BLaER1 treated with 17β-estradiol and CSF1 and Interleukin-3, amounts not matched to agents 10 nM and 100 nM (cell line): ENCODE measurements around the gene SEMA5A.

Experiments used
- H3K27ac ChIP-seq, 11 experiments: shearing (Covaris generic); formaldehyde crosslinking; 2 replicates each; pipeline ENCODE4 v1.8.1; 2022
- H3K27me3 ChIP-seq, 11 experiments: shearing (Covaris generic); formaldehyde crosslinking; 2 replicates each; pipeline ENCODE4 v1.8.1; 2022
- H3K36me3 ChIP-seq, 11 experiments: shearing (Covaris generic); formaldehyde crosslinking; 2 replicates each; pipeline ENCODE4 v1.8.1; 2022
- H3K4me1 ChIP-seq, 10 experiments: shearing (Covaris generic); formaldehyde crosslinking; 2 replicates each; pipeline ENCODE4 v1.8.1; 2022
- H3K4me2 ChIP-seq, 11 experiments: shearing (Covaris generic); formaldehyde crosslinking; 2 replicates each; pipeline ENCODE4 v1.8.1; 2022
- H3K4me3 ChIP-seq, 10 experiments: shearing (Covaris generic); formaldehyde crosslinking; 2 replicates each; pipeline ENCODE4 v1.8.1; 2022
- H3K9ac ChIP-seq, 11 experiments: shearing (Covaris generic); formaldehyde crosslinking; 2 replicates each; pipeline ENCODE4 v1.8.1; 2022
- H3K9me3 ChIP-seq, 11 experiments: shearing (Covaris generic); formaldehyde crosslinking; replicated peaks in 1 of 11; 2 replicates each; pipeline ENCODE4 v1.8.1; 2022
- H4K20me1 ChIP-seq, 11 experiments: shearing (Covaris generic); formaldehyde crosslinking; 2 replicates each; pipeline ENCODE4 v1.8.1; 2022
- Cebpa-rat ChIP-seq, 11 experiments: shearing (Covaris generic); IDR thresholded peaks; 2 replicates each; pipeline ENCODE4 v1.8.1; 2022

The SEMA5A gene

GRCh38 chr5:9332026-9332425 is 213.8 kb downstream of the SEMA5A start:
- Histone ChIP-seq H3K9ac (no peak overlapping the region), H3K4me2 (no peak overlapping the region), H3K27me3 (no peaks in the 10 kb centered on the region), H3K4me3 (no peak overlapping the region), H3K9me3 (no peaks in the 10 kb centered on the region), H4K20me1 (0 out of 22 replicates have a peak, but pooled peaks cover 0 to 4% (median 0%) of the 10 kb centered on the region in 11 experiments), H3K27ac (no peak overlapping the region), H3K36me3 (no peaks in the 10 kb centered on the region), H3K4me1 (no peaks in the 10 kb centered on the region)
- no peak for TF ChIP-seq Cebpa-rat (IDR thresholded peaks at IDR 0.05)

GRCh38 chr5:9331372-9331771 is 214.5 kb downstream of the SEMA5A start:
- Histone ChIP-seq H3K4me3 (no peak overlapping the region), H3K9ac (no peak overlapping the region), H3K4me1 (no peaks in the 10 kb centered on the region), H3K27me3 (no peaks in the 10 kb centered on the region), H3K27ac (no peak overlapping the region), H4K20me1 (0 out of 22 replicates have a peak, but pooled peaks cover 0 to 4% (median 0%) of the 10 kb centered on the region in 11 experiments), H3K4me2 (no peak overlapping the region), H3K9me3 (no peaks in the 10 kb centered on the region), H3K36me3 (no peaks in the 10 kb centered on the region)
- TF ChIP-seq Cebpa-rat (IDR thresholded peaks at IDR 0.05): no peak

GRCh38 chr5:9329125-9329524 is 216.8 kb downstream of the SEMA5A start:
- no peak overlapping the region for H3K9ac ChIP-seq
- H3K4me2 ChIP-seq: no peak overlapping the region
- H4K20me1 ChIP-seq: 0 out of 22 replicates have a peak, but pooled peaks cover 0 to 4% (median 0%) of the 10 kb centered on the region in 11 experiments
- no peak overlapping the region for H3K27ac ChIP-seq
- H3K9me3 ChIP-seq: no peaks in the 10 kb centered on the region
- no peak overlapping the region for H3K4me3 ChIP-seq
- H3K36me3 ChIP-seq: no peaks in the 10 kb centered on the region
- TF ChIP-seq Cebpa-rat (IDR thresholded peaks at IDR 0.05): no peak
- H3K27me3 ChIP-seq: no peaks in the 10 kb centered on the region
- H3K4me1 ChIP-seq: no peaks in the 10 kb centered on the region

- H4K20me1 ChIP-seq: no peaks in the 10 kb centered on the region
- H3K9ac ChIP-seq: no peak overlapping the region
- no peaks in the 10 kb centered on the region for H3K36me3 ChIP-seq
- no peak overlapping the region for H3K4me2 ChIP-seq
- H3K27me3 ChIP-seq: no peaks in the 10 kb centered on the region
- TF ChIP-seq Cebpa-rat (IDR thresholded peaks at IDR 0.05): no peak
- no peak overlapping the region for H3K27ac ChIP-seq
- no peaks in the 10 kb centered on the region for H3K4me1 ChIP-seq
- H3K4me3 ChIP-seq: no peak overlapping the region
- H3K9me3 ChIP-seq: no peaks in the 10 kb centered on the region
Observed at GRCh38 chr5:9325549-9325948, 220.3 kb downstream of the SEMA5A start.

GRCh38 chr5:9324348-9325077 is 221.4 kb downstream of the SEMA5A start:
- H3K4me2 ChIP-seq: no peak overlapping the region
- H3K4me1 ChIP-seq: no peaks in the 10 kb centered on the region
- TF ChIP-seq Cebpa-rat (IDR thresholded peaks at IDR 0.05): no peak
- no peak overlapping the region for H3K4me3 ChIP-seq
- no peak overlapping the region for H3K9ac ChIP-seq
- no peaks in the 10 kb centered on the region for H3K27me3 ChIP-seq
- H3K9me3 ChIP-seq: no peaks in the 10 kb centered on the region
- H4K20me1 ChIP-seq: no peaks in the 10 kb centered on the region
- no peaks in the 10 kb centered on the region for H3K36me3 ChIP-seq
- H3K27ac ChIP-seq: no peak overlapping the region

- no peak for TF ChIP-seq Cebpa-rat (IDR thresholded peaks at IDR 0.05)
- Histone ChIP-seq H3K27ac (no peak overlapping the region), H3K4me3 (no peak overlapping the region), H3K36me3 (no peaks in the 10 kb centered on the region), H4K20me1 (no peaks in the 10 kb centered on the region), H3K4me2 (no peak overlapping the region), H3K4me1 (no peaks in the 10 kb centered on the region), H3K9me3 (no peaks in the 10 kb centered on the region), H3K27me3 (no peaks in the 10 kb centered on the region), H3K9ac (no peak overlapping the region)
Observed at GRCh38 chr5:9320652-9321051, 225.2 kb downstream of the SEMA5A start.

- Histone ChIP-seq H3K27ac (no peak overlapping the region), H3K4me2 (no peak overlapping the region), H3K36me3 (no peaks in the 10 kb centered on the region), H4K20me1 (no peaks in the 10 kb centered on the region), H3K27me3 (no peaks in the 10 kb centered on the region), H3K4me3 (no peak overlapping the region), H3K9ac (no peak overlapping the region), H3K9me3 (no peaks in the 10 kb centered on the region), H3K4me1 (no peaks in the 10 kb centered on the region)
- no peak for TF ChIP-seq Cebpa-rat (IDR thresholded peaks at IDR 0.05)
Observed at GRCh38 chr5:9318031-9318430, 227.8 kb downstream of the SEMA5A start.

GRCh38 chr5:9316733-9317132 is 229.1 kb downstream of the SEMA5A start:
- no peaks in the 10 kb centered on the region for H3K27me3 ChIP-seq
- no peaks in the 10 kb centered on the region for H4K20me1 ChIP-seq
- H3K4me2 ChIP-seq: no peak overlapping the region
- no peaks in the 10 kb centered on the region for H3K9me3 ChIP-seq
- no peak overlapping the region for H3K27ac ChIP-seq
- H3K9ac ChIP-seq: no peak overlapping the region
- TF ChIP-seq Cebpa-rat (IDR thresholded peaks at IDR 0.05): no peak
- no peaks in the 10 kb centered on the region for H3K36me3 ChIP-seq
- no peak overlapping the region for H3K4me3 ChIP-seq
- no peaks in the 10 kb centered on the region for H3K4me1 ChIP-seq

- Histone ChIP-seq H3K9ac (no peak overlapping the region), H3K27me3 (no peaks in the 10 kb centered on the region), H3K9me3 (no peaks in the 10 kb centered on the region), H3K4me3 (no peak overlapping the region), H3K27ac (no peak overlapping the region), H4K20me1 (no peaks in the 10 kb centered on the region), H3K4me1 (no peaks in the 10 kb centered on the region), H3K4me2 (no peak overlapping the region), H3K36me3 (no peaks in the 10 kb centered on the region)
- no peak for TF ChIP-seq Cebpa-rat (IDR thresholded peaks at IDR 0.05)
Observed at GRCh38 chr5:9316041-9316440, 229.8 kb downstream of the SEMA5A start.

GRCh38 chr5:9314558-9314957 is 231.3 kb downstream of the SEMA5A start:
- Histone ChIP-seq H3K27ac (no peak overlapping the region), H3K27me3 (no peaks in the 10 kb centered on the region), H4K20me1 (no peaks in the 10 kb centered on the region), H3K9me3 (no peaks in the 10 kb centered on the region), H3K4me2 (no peak overlapping the region), H3K36me3 (no peaks in the 10 kb centered on the region), H3K4me1 (no peaks in the 10 kb centered on the region), H3K4me3 (no peak overlapping the region), H3K9ac (no peak overlapping the region)
- TF ChIP-seq Cebpa-rat (IDR thresholded peaks at IDR 0.05): no peak
